ENCODE measurements around the gene ELAC2. TPM values are rescaled to one million over a fixed set of nuclear protein-coding genes. Genes with fewer than 3 reads are reported as not detected.
A peak's percentile ranks its signal among the peaks of the same experiment; 100 is the strongest.

The ELAC2 gene
- polyA plus RNA-seq, 1 donor (not counting 4 experiments of a cell fraction or from before 2014, with no cell fraction given) = 78.7 TPM

DNA sequence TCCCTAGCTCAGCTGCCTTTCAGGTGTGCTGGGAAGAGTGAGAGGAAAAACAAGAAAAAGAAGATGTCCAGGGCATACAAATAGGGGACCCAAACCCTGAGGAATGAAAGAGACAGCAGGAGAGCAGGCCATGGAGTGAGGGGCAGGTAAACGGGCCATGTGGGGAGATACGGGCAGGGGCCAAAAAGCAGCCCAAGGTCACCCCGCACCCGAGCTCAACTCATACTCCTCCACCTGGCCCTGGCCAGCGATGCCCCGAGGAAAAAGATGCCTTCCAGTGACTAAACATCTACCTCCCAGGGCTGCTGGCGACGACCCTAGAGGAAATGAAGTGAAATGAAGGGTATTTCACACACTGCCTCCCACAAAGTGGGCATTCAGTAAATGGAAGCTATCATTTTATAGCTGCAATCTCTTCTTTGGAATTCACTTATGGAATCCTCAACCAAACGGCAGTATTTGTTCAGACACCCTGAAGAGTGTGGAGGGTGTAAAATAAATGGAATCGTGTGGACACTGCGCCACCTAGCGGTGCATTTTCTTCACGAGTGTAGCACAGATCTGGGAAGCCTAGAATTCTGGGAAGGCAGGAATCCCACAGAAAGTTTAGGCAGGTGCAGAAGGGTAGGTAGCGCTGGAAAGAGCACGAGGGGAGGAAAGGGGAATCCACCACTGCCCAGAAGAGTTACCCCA, 14.9 kb downstream of the ELAC2 start:
- FAIRE-seq = peak; percentile 79
- H4K20me1 ChIP-seq (ENCODE audit: control insufficient read depth, extremely low read depth, insufficient read depth, low read length) = no peaks in the 10 kb centered on the region

GRCh38 chr17:13001991-13002615, 15.7 kb downstream of the ELAC2 start:
- no peak for TF ChIP-seq EZH2 (IDR thresholded peaks at IDR 0.05; ENCODE audit: low read length)
- TF ChIP-seq, protein P1, sequence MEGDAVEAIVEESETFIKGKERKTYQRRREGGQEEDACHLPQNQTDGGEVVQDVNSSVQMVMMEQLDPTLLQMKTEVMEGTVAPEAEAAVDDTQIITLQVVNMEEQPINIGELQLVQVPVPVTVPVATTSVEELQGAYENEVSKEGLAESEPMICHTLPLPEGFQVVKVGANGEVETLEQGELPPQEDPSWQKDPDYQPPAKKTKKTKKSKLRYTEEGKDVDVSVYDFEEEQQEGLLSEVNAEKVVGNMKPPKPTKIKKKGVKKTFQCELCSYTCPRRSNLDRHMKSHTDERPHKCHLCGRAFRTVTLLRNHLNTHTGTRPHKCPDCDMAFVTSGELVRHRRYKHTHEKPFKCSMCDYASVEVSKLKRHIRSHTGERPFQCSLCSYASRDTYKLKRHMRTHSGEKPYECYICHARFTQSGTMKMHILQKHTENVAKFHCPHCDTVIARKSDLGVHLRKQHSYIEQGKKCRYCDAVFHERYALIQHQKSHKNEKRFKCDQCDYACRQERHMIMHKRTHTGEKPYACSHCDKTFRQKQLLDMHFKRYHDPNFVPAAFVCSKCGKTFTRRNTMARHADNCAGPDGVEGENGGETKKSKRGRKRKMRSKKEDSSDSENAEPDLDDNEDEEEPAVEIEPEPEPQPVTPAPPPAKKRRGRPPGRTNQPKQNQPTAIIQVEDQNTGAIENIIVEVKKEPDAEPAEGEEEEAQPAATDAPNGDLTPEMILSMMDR (optimal IDR thresholded peaks at IDR 0.05 in 1 of 3, IDR thresholded peaks at IDR 0.05 in 1 of 3, conservative IDR thresholded peaks at IDR 0.05 in 1 of 3; ENCODE audit: extremely low read depth in 1 of 3, insufficient read depth in 2 of 3, low read length in 3 of 3) = no peak
- H3K4me1 ChIP-seq (ENCODE audit: control insufficient read depth, extremely low read depth, insufficient read depth, low read length) = no peaks in the 10 kb centered on the region
- no peak overlapping the region for H3K27ac ChIP-seq (ENCODE audit: control insufficient read depth, insufficient read depth, low read length)
- H3K79me2 ChIP-seq (ENCODE audit: control insufficient read depth, insufficient read depth, low read length) = peaks cover 6% of the 10 kb centered on the region
- H2AFZ ChIP-seq (ENCODE audit: control insufficient read depth, low read length) = no peak overlapping the region
- dilution Hi-C loops (cut with MboI; ENCODE audit: extremely low pct_ligation_motif_present, low sequenced_read_pairs) = no loop called here
- no peak overlapping the region for H3K9ac ChIP-seq (ENCODE audit: control insufficient read depth, extremely low read depth, insufficient read depth, low read length)
- no peak overlapping the region for H3K4me2 ChIP-seq (ENCODE audit: control insufficient read depth, extremely low read depth, insufficient read depth, low read depth, low read length)
- no peaks in the 10 kb centered on the region for H3K27me3 ChIP-seq (ENCODE audit: control insufficient read depth, extremely low read depth, insufficient read depth, low read length)
- peaks cover 53% of the 10 kb centered on the region in 2 experiments for H3K36me3 ChIP-seq (ENCODE audit: control insufficient read depth in 2 of 2, extremely low read depth in 1 of 2, insufficient read depth in 2 of 2, low read length in 2 of 2)
- DNase-seq (ENCODE audit: low read depth, low spot score) (no peak), FAIRE-seq (no peak)
- no peaks in the 10 kb centered on the region for H3K9me3 ChIP-seq (ENCODE audit: control insufficient read depth, low read depth, low read length)
- H3K9me1 ChIP-seq (ENCODE audit: control insufficient read depth, extremely low read depth, insufficient read depth, low read length) = no peaks in the 10 kb centered on the region
- H4K20me1 ChIP-seq (ENCODE audit: control insufficient read depth, extremely low read depth, insufficient read depth, low read length) = no peaks in the 10 kb centered on the region
- H3K4me3 ChIP-seq (ENCODE audit: control insufficient read depth in 2 of 3, extremely low read depth in 1 of 3, insufficient read depth in 2 of 3, low read depth in 1 of 3, low read length in 3 of 3) = no peak overlapping the region

More for the DNA sequence above, 14.9 kb downstream of the ELAC2 start:
- H3K4me2 ChIP-seq (ENCODE audit: control insufficient read depth, extremely low read depth, insufficient read depth, low read depth, low read length) = no peak overlapping the region
- no peak overlapping the region for H3K9ac ChIP-seq (ENCODE audit: control insufficient read depth, extremely low read depth, insufficient read depth, low read length)
- H3K27me3 ChIP-seq (ENCODE audit: control insufficient read depth, extremely low read depth, insufficient read depth, low read length) = no peaks in the 10 kb centered on the region
- H3K79me2 ChIP-seq (ENCODE audit: control insufficient read depth, insufficient read depth, low read length) = peaks cover 6% of the 10 kb centered on the region
- no peak overlapping the region for H2AFZ ChIP-seq (ENCODE audit: control insufficient read depth, low read length)
- no peaks in the 10 kb centered on the region for H3K9me3 ChIP-seq (ENCODE audit: control insufficient read depth, low read depth, low read length)
- H3K4me1 ChIP-seq (ENCODE audit: control insufficient read depth, extremely low read depth, insufficient read depth, low read length) = no peaks in the 10 kb centered on the region
- dilution Hi-C loops (cut with MboI; ENCODE audit: extremely low pct_ligation_motif_present, low sequenced_read_pairs) = no loop called here
- no peak for DNase-seq (ENCODE audit: low read depth, low spot score)
- no peak for TF ChIP-seq EZH2 (IDR thresholded peaks at IDR 0.05; ENCODE audit: low read length)
- TF ChIP-seq, protein P1 (optimal IDR thresholded peaks at IDR 0.05 in 1 of 3, IDR thresholded peaks at IDR 0.05 in 1 of 3, conservative IDR thresholded peaks at IDR 0.05 in 1 of 3; ENCODE audit: extremely low read depth in 1 of 3, insufficient read depth in 2 of 3, low read length in 3 of 3) = peak; percentile 56 to 88 (median 83)
- H3K4me3 ChIP-seq (ENCODE audit: control insufficient read depth in 2 of 3, extremely low read depth in 1 of 3, insufficient read depth in 2 of 3, low read depth in 1 of 3, low read length in 3 of 3) = no peak overlapping the region
- peaks cover 49 to 53% of the 10 kb centered on the region in 2 experiments for H3K36me3 ChIP-seq (ENCODE audit: control insufficient read depth in 2 of 2, extremely low read depth in 1 of 2, insufficient read depth in 2 of 2, low read length in 2 of 2)
- no peak overlapping the region for H3K27ac ChIP-seq (ENCODE audit: control insufficient read depth, insufficient read depth, low read length)
- H3K9me1 ChIP-seq (ENCODE audit: control insufficient read depth, extremely low read depth, insufficient read depth, low read length) = no peaks in the 10 kb centered on the region
